Measurements from ENCODE around the gene APPL2.

GRCh38 chr12:105222284-105222655 is 13.7 kb downstream of the APPL2 start:
- TF ChIP-seq, protein P1, sequence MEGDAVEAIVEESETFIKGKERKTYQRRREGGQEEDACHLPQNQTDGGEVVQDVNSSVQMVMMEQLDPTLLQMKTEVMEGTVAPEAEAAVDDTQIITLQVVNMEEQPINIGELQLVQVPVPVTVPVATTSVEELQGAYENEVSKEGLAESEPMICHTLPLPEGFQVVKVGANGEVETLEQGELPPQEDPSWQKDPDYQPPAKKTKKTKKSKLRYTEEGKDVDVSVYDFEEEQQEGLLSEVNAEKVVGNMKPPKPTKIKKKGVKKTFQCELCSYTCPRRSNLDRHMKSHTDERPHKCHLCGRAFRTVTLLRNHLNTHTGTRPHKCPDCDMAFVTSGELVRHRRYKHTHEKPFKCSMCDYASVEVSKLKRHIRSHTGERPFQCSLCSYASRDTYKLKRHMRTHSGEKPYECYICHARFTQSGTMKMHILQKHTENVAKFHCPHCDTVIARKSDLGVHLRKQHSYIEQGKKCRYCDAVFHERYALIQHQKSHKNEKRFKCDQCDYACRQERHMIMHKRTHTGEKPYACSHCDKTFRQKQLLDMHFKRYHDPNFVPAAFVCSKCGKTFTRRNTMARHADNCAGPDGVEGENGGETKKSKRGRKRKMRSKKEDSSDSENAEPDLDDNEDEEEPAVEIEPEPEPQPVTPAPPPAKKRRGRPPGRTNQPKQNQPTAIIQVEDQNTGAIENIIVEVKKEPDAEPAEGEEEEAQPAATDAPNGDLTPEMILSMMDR (IDR thresholded peaks at IDR 0.05) = no peak
- TF ChIP-seq POLR2A (IDR thresholded peaks at IDR 0.05) = no peak

All from testis (tissue), 2 donors.